HG02884 (cell line): ENCODE measurements around the gene SLC13A3.

ENCODE experiments used
- ATAC-seq: cut with Tn5 transposase; IDR thresholded peaks from one replicate; pipeline ENCODE4 v1.9.1; 2021; ENCODE audit warnings: mild to moderate bottlenecking, moderate library complexity; ENCODE audit not compliant: unreplicated experiment

The SLC13A3 gene

GRCh38 chr20:46583411-46584214 is 67.6 kb downstream of the SLC13A3 start:
- ATAC-seq: no peak

- no peak for ATAC-seq
These were observed 68.6 kb downstream of the SLC13A3 start for GRCh38 chr20:46582648-46583047.

GRCh38 chr20:46581391-46581790 is 69.9 kb downstream of the SLC13A3 start:
- ATAC-seq: no peak

DNA sequence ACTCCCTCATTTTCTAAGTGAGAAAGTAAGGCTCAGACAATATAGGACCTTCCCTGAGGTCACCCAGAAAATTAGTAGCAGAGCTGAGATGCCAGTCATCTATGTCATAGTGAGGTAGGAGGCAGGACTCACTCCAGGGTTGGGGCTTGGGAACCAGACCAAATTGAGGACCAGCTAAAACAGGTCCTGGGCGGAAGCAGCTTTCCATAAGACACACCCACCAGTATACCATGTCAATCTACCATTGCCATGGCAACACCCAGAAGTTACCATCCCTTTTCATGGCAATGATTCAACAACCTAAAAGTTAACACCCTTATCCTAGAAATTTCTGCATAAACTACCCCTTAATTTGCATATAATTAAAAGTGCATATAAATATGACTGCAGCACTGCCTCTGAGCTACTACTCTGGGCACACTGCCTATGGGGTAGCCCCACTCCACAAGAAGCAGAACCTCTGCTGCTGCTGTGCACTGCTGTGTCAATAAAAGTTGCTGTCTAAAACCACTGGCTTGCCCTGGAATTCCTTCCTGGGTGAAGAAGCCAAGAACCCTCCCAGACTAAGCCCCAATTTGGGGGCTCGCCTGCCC is 70.5 kb downstream of the SLC13A3 start:
- ATAC-seq: no peak

DNA sequence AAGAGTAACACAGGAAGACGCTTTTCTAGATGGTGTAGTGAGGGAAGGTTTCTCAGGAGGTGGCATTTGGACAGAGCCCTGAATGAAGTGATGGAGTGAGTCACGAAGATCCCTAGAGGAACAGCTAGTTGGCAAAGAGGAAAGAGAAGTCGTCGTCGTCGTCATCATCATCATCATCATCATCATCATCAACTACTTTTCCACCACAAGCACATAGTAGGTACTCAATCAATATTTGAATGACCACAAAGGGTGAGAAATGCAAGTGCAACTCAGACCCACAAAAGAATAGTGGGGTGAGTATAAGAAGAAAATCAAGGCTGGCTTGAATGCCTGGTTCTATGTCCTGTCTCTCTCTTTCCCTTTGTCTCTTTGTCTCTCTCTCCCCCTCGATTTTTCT is 72.5 kb downstream of the SLC13A3 start:
- no peak for ATAC-seq

DNA sequence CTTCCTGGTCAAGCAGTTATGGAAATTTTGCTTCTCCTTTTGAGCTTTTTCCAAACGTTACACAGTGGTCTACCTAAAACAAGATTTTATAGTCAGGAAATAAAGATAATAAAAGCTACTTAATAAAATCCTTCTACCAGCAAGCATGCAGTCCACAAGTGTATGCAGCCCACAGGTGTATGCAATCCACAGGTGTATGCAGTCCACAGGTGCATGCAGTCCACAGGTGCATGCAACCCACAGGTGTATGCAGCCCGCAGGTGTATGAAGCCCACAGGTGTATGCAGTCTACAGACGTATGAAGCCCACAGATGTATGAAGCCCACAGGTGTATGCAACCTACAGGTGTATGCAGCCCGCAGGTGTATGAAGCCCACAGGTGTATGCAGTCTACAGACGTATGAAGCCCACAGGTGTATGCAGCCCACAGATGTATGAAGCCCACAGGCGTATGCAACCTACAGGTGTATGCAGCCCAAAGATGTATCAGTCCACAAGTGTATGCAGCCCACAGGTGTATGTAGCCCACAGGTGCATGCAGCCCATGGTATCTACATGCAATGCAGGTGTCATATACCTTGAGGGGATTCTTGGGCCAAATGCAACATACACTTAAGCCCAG is 74.4 kb downstream of the SLC13A3 start:
- ATAC-seq: no peak

- ATAC-seq: no peak
These were observed 75.3 kb downstream of the SLC13A3 start for GRCh38 chr20:46575937-46576461.

- no peak for ATAC-seq
These were observed 75.9 kb downstream of the SLC13A3 start for GRCh38 chr20:46575394-46575793.

GRCh38 chr20:46573788-46574584 is 77.3 kb downstream of the SLC13A3 start:
- no peak for ATAC-seq

- no peak for ATAC-seq
These were observed 78.0 kb downstream of the SLC13A3 start for GRCh38 chr20:46573234-46573633.

GRCh38 chr20:46572790-46573189 is 78.5 kb downstream of the SLC13A3 start:
- no peak for ATAC-seq

GRCh38 chr20:46572153-46572552 is 79.1 kb downstream of the SLC13A3 start:
- no peak for ATAC-seq

DNA sequence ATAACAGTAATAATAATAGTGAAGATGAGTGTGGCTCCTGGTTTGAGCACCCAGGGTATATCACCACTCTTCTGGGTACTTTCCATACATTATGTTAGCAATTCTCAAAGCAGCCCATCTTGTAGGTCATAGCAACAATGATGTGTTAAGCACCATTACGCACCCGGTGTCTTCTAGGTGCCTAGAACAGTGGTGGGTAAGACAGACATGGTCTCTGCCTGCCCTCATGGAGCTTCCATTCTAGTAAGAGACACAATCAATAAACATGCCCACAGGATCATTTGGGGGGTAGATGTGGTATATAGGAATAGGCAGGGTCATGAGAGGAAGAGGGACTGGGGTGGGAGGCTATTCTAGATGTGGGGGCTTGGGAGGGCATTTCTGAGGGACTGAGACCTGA is 79.8 kb downstream of the SLC13A3 start:
- no peak for ATAC-seq

DNA sequence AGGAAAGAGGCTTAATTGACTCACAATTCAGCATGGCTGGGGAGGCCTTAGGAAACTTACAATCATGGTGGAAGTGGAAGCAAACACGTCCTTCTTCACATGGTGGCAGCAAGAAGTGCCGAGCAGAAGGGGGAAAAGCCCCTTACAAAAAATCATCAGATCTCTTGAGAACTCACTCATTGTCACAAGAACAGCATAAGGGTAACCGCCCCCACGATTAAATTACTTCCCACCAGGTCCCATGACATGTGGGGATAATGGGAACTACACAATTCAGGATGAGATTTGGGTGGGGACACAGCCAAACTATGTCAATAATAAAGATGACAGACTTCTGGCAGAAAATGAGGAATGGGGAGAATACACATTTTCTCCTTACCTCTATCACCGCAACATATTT is 80.3 kb downstream of the SLC13A3 start:
- no peak for ATAC-seq

- no peak for ATAC-seq
These were observed 81.3 kb downstream of the SLC13A3 start for GRCh38 chr20:46569961-46570360.

DNA sequence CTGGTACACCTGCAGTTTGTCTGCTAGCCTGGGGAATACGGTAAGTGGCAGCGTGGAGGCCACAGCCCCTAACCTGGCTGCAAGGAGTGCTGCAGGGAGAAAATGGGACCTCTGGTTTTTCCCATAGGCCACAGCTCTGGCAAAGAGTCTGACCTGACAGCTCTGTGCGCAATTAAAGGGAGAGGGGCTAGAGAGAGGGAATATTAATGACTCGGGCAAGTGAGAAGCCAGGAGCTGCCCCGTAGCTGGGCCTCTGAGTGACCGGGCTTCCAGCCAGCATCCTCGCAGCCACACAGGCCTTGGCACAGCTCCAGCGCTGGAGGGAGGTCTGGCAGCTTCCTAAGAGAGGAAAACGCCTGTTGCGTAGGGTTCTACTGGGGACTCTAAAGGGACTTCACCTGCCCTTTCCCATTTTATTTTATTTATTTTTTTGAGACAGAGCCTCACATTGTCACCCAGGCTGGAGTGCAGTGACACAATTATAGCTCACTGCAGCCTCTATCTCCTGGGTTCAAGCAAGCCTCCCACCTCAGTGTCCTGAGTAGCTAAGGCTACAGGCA is 82.6 kb downstream of the SLC13A3 start:
- no peak for ATAC-seq

- no peak for ATAC-seq
These were observed 85.1 kb downstream of the SLC13A3 start for GRCh38 chr20:46566125-46566524.

- no peak for ATAC-seq
These were observed 86.9 kb downstream of the SLC13A3 start for GRCh38 chr20:46564241-46564957.

- ATAC-seq: no peak
These were observed 87.4 kb downstream of the SLC13A3 start for GRCh38 chr20:46563860-46564221.

DNA sequence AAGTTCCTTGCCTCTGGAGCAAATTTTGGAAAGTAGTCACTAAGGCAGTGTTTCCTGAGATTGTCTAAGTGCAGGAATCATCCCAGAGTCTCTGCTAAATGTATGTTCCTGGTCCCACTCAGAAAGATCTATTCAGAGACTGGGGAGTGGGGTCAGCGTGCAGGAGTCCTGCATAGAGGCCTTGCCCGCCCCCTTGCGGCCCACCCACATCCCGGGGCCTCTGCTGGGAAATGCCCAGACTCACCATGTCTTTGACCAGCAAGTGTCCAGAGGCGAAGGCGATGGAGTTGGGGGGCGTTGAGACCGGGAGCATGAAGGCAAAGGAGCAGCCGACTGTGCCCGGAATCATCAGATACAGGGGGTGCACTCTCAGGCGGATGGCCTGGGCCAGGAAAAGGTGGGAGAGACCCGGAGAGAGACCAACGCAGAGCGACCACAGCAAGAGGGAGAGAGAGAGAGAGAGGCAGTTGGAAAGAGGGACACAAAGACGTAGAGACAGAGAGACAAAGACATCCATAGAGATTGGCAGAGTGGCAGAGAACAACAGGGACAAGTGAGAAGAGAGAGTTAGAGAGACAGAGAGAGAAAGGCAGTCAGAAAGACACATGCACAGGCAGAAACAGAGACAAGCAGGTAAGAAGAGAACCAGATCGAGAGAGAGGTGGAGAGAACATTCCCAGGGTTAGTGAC is 87.9 kb downstream of the SLC13A3 start:
- no peak for ATAC-seq
